ENCODE measurements around the gene TMEM200B.

GRCh38 chr1:29083317-29084195, 40.1 kb downstream of the TMEM200B start:
- TF ChIP-seq POLR2A (IDR thresholded peaks at IDR 0.05) (no peak), CTCF (IDR thresholded peaks at IDR 0.05) (no peak)
